GM18508 (cell line): Measurements from ENCODE around the gene EGFL7.

Source experiments
- ATAC-seq: cut with Tn5 transposase; IDR thresholded peaks from one replicate; pipeline ENCODE4 v1.9.1; 2021; ENCODE audit warnings: moderate number of reproducible peaks; ENCODE audit not compliant: insufficient read depth, unreplicated experiment

The EGFL7 gene

DNA sequence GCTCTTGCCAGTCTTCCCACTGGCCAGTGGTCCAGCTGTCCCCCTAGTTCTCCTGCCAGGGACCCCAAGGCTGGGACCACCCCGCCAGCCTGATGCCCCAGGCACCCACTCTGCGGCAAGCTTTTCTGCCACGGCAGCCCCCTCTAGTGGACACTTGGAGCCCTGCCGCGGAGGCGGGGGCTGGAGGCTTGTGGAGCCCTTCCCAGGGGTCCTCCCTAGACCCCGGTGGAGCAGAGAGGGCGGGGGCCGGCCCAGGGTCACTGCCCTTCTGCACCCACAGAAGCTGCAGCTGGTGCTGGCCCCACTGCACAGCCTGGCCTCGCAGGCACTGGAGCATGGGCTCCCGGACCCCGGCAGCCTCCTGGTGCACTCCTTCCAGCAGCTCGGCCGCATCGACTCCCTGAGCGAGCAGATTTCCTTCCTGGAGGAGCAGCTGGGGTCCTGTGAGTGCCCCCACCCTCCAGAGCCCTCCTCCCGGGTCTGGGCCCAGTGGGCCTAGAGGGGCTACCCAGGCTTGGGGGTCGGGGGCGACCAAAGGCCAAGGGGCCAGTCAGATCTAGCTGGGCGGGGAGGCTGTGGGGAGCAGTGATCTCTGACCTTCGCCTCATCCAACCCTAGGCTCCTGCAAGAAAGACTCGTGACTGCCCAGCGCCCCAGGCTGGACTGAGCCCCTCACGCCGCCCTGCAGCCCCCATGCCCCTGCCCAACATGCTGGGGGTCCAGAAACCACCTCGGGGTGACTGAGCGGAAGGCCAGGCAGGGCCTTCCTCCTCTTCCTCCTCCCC, 9.1 kb downstream of the EGFL7 start:
- ATAC-seq, result no peak

DNA sequence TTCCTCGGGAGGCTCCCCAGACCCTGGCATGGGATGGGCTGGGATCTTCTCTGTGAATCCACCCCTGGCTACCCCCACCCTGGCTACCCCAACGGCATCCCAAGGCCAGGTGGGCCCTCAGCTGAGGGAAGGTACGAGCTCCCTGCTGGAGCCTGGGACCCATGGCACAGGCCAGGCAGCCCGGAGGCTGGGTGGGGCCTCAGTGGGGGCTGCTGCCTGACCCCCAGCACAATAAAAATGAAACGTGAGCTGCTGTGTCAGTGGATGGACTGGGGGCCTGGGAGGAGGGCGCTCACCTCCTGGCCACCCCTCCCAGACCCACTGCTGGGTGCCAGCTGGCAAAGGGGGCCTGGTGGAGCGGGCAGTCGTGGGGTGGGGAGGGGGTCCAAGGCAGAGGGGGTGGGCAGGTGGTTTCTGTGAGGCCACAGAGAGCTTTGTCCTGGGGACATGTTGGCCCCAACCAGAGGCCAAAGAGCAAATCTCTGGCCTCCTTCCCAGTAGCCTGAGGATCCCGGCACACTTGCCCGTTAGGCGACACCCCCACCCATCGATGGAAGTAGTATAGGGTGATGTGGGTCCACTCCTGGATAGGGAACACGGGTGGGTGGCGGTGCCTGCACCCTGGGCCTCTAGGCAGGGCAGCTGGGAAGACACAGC, 9.8 kb downstream of the EGFL7 start:
- ATAC-seq, result no peak

DNA sequence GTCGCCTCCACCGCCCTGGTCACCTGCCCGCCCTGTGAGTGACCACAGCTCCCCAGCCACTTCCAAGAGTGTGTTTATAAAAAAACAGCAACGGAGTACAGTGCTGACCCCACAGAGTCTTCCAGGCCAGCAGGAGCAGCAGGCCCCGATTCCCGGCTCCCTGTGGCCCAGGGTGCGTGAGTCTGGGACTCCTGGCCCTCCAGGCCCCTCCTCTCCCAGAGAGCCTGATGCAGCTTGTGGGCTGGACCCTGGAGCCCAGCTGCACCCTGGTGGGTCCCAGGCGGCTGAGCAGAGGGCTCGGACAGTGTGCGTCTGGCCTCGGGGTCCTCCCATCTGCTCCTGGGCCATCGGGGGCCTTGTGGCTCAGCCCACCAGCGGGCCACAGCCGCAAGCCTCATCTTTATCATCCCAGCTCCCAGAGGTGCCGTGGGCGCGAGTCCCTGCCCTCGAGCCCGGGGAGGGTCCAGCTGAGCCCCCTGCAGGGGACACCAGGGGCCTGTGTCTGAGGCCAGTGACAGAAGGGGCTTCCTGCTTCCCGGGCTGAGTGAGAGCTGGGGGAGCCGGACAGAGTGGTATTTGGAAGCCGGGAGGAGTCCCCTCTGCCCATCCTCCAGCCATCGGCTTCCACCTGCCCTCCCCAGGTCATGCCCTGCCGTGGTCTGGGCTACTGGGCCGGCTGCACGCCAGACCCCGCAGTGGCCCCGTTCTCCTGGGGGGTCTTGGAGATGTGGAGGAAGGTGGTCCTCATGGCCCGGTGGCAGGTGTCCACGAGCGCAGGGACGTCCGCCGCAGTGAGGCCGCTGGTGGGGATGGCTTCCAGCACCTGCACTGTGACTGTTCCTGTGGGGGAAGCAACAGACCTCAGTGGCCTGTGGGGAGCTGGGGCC, 10.6 kb downstream of the EGFL7 start:
- no peak for ATAC-seq

DNA sequence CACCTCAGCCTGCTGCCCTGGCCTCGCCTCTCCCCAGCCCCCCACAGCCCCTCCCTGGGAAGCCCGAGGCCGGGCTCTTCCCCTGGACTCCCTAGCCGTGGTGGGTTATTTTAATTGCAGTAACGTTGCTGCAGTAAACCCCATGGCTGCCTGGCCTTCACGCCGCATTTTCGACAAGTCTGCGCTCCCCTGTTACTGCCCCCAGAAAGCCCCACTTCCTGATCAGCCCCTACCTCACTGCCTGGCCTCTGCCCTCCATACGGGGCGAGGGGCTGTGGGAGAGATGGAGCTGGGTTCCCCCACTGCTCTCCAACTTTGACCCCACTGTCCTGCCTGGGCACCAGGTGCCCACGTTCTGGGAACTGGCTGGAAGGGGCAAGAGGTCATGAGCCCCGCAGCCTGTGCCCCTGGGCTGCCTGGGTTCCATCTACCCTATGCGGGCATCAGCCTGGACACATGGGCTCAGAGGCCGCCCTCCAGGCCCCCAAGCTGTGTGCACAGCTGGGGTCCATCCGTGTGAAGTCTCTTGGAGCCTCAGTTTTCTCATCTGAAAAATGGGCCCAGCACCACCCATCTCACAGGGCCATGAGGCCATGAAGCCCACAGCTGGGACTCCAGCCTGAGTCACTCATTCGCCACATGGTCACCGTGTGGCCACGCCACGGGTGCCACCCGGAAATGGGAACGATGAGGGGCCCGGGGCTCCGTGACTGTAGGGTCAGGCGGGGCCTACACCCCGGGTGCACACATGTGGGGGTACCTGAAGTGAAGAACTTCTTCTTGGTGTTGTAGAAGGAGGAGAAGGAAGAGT, 11.5 kb downstream of the EGFL7 start:
- ATAC-seq, result no peak

DNA sequence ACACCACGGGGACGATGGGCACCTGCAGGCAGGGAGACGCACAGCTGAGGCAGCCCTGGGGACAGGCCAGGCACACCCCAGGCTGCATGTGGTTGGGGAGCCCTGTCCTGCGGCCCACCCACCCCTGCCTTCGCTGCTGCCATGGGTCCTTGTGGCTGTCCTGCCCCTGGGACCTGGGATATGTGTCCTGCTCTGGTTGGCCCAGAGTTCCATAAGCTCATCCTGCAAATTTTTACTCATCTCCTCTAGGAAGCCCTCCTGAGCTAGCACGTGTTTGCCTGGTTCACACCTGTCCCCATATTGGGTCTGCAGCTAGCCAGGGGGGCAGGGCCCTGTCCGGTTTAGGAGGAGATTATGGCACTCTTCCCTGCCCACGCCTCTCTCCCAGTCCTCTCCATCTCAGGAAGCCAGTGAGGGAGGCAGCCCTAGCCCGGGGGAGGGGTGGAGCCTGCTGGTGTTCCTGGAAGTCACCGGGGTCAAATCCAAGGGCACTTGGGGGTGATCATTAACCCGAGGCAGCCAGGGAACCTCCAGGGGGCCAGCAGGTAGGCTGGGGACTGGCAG, 12.2 kb downstream of the EGFL7 start:
- ATAC-seq, result no peak

DNA sequence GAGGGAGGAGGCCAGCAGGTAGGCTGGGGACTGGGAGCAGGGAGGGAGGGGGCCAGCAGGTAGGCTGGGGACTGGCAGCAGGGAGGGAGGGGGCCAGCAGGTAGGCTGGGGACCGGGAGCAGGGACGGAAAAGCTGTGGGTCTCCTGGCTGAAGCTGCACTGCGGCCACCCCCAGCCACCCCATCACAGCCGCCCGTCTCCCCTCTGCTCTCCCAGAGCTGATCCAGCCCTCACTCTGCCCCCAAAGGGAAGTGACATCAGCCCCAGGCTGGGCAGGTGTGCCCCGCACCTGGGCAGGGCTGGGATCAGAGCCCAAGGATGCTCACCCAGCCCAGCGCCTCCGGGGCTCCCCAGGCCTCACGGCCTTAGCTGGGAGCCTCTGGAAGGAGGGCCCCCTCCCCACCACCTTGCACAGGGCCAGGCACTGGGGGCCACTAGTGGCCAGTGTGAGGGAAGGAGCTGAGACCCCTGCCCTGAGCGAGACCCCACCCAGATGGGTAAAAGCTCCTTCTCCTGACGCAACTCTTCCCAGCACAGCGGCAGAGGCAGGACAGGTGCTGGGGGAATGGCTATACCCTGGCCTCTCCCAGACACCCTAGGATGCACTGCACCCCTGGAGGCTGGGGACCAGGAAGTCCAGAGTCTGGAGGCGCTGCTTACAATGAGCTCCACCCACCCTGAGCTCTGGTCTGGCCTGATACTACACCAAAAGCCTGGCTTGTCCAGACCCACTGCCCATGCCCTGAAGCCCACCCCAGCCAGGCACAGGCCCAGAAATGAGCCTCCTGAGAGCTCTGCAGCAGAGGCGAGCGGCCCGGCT, 13.0 kb downstream of the EGFL7 start:
- no peak for ATAC-seq

DNA sequence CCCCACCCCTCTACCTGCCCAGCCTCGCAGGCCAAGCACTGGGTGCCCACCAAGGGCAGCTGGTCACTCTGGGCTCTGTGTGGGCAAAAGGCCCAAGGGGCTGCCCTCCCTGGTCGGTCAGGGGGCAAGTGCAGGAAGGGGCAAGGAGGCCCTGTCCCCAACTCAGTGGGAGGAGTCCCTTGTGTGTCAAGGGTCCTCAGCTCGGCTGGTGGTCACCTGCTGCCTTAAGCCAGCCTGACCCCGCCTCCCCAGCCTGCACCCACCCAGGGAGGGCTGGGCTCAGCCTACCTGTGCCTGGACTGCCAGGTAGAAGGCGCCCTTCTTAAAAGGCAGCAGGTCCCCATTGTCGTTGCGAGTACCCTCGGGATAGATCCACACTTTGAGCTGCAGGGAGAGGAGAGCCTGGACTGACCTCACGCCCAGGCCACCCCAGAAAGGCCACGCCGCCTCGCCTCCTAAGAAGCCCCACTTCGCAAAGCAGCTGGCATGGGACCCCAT, 13.6 kb downstream of the EGFL7 start:
- ATAC-seq, result no peak

DNA sequence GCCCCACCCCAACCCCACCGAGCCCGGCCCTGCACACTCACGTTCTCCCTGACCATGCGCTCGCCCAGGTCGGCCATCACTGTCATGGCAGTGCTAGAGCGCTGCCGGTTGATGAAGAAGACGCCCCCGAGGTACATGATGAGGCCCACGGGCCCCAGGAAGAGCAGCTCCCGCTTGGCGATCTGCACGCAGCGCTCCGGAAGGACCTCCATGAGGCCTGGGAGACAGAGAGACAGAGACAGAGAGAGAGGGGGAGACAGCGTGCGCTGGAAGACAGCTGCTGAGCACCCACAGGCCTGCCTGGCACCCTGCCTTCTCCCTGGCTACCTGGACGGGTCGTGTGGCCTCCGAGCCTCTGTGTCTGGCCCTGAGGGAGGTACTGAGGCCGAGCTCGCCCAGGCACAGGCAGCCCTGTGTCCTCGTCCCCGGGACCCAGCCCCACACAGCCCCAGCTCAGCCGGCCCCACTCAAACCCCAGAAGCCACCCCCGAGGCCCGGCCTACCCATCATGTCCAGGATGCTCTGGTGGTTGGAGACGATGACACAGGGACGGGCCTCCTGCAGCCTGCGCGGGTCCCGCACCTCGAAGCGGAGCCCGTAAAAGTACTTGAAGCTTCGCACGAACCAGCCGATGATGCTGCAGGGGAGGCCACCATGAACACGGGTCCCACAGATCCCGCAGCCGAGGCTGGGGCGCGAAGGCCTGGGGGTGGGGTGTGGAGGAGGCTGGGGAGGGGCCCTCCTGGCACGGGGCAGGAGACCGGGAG, 14.4 kb downstream of the EGFL7 start:
- no peak for ATAC-seq

DNA sequence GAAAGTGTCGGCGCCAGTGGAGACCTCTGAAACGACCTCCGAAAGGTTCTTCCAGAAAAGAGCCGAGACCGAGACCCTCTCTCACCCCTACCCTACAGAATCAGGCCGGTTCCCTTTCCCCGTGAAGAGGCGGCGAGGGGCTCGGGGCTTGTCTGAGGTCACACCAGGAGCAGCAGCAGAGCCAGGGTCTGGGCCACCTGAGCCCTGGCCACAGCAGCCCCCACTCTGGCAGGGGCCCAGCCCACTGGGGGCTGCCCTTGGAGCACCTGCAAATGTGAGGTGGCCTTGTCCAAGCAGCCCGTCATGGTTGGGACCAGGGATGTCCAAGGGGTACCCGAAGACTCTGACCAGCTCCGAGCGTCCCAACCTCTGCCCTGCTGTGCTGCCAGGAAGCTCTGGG, 15.3 kb downstream of the EGFL7 start:
- ATAC-seq, result no peak

DNA sequence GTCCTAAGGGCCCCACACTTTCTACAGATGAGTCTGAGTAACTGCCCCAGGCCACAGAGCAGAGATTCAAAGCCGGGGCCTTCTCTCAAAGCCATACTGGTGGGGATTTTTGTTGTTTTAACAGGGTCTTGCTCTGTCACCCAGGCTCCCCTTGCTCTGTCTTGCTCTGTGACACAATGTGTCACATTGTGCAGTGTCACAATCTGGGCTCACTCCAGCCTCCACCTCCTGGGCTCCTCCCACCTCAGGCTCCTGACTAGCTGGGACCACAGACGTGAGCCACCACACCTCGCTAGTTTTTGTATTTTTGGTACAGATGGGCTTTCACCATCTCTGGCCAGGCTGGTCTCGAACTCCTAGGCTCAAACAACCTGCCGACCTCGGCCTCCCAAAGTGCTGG, 15.9 kb downstream of the EGFL7 start:
- ATAC-seq, result no peak

DNA sequence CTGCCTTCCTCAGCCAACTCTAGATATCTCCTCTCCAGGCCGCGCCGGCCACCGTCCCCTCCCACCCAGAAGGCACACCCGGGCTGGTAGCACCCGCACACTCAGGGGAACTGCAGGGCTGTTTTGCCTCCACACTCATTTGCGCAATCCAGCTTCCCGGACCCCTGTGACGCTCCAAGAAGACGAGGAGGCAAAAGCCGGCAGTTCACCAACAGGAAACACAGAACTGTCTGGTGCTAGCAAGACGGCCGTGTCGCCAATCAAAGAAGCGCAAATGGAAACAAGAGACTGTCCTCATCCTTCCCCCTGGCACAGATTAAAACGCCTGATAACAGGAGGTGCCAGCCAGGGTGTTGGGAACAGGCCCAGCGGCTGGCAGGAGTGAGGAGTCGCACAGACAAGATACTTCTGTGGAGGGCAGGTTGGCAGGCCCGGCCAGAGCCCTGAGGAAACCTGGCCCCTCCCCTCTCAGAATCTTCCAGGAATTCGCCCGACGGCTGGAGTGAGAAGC, 16.8 kb downstream of the EGFL7 start:
- ATAC-seq, result no peak

DNA sequence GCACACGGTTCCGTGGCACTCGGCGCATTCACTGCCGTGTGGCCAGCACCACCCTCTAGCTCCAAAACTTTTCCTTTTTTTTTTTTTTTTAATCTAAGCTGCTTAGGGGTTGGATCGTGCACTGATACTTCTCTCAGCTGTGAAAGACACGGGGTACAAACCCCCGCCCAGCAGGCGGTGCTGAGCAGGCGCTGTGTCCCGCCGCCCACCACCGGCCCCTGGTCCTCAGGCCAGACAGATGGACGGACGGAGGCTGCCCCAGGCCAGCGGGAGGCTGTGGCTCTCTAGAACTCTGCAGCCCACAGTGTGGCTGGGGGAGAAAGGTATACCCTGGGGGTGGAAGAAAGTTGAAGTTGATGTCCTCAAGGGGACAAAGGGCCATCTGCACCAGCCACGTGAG, 18.3 kb downstream of the EGFL7 start:
- no peak for ATAC-seq

DNA sequence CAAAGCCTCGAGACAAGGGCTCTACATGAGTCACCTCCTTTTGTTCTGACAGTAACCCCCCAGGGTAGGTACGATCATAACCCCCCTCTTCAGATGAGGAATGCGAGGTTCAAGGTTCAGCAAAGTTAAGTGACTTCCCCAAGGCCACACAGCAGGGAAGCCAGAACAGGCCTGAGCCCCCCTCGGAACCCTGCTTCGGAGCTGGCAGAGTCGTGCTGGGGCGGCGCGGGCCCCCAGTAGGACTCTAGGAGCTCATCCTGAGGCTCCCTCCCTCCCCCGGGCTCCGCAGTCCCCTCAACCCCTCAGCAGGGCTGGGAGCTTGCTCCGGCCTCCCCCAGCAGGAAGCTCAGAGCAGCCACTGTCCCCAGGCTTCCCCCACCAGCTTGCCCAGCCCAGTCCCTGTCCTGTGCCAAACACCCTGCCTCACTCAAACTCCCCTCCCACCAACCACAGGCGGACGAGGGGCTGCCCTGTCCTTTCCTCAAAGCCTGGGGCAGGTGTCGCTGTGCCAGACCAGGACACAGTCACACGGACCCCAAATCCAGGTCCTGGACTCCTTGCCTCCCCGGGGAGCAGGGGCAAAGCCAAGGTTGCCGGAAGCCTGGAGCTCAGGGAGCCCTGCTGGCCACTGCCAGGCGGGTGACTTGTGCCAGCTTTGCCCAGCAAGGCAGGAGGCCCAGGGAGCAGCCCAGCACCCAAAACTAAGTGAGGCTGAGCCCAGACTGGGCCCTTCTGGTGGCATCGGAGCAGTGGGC, 19.4 kb downstream of the EGFL7 start:
- no peak for ATAC-seq

DNA sequence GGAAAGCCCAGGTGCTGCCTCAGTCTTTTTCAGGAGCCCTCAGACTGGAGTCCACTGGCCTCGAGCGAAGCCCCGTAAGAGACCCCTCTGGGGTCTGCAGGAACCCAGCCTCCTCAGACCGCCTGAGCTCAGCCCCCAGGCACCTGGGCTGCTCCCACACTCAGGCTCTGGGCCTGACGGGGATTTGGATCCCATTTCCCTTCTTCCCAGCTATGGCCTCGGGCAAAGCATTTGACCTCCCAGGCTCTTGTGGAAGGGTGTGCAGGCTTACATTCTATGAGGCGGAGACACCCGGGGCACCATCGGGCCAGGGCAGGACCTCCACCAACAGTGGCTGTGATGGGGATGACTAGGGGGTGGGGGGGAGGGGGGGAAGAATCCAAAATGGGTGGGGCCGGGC, 20.0 kb downstream of the EGFL7 start:
- ATAC-seq, result no peak

DNA sequence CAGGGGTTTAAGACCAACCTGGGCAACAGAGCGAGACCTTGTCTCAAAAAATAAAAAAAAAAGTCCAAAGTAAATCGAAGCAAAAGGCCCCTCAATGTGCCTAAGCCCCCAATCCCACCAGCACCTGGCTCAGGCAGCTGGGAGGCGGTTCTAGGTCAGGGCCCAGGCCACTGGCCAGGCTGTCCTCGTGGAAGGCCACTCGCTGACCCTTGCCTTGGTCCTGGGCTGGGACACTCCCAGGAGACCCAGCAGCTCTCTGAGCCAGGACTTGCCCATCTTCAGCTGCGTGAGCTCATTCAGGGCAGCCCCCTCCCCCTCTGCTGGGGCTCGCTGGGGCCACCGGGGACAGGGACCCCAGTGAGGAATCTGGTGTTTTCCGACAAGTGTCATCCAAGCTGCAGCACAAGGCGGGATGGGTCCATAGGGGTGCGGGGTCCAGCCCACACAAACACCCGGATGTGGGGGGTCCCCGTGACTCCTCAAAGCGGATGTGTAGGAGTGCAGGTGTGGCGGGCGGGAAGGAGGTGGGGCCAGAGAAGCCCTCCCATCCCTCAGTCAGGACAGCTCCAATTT, 20.5 kb downstream of the EGFL7 start:
- ATAC-seq, result no peak

DNA sequence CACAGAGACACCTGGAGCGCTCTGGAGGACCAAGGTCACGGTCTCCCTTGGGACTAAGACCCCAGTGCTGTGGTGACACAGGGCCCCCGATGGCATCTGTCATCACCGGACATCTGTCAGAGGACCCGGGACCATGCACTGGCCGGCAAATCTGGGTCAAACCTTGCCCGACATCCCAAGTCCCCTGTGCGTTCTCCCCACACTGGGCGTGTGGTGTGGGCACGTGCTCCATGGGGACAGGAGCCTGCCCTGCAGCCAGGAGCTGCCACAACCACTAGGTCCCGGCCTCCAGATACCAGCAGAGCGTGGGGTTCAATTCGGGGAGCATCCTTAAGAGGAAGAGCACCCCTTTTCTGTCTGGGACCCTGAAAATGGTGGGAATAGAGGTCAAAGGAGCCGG, 21.0 kb downstream of the EGFL7 start:
- ATAC-seq, result no peak

DNA sequence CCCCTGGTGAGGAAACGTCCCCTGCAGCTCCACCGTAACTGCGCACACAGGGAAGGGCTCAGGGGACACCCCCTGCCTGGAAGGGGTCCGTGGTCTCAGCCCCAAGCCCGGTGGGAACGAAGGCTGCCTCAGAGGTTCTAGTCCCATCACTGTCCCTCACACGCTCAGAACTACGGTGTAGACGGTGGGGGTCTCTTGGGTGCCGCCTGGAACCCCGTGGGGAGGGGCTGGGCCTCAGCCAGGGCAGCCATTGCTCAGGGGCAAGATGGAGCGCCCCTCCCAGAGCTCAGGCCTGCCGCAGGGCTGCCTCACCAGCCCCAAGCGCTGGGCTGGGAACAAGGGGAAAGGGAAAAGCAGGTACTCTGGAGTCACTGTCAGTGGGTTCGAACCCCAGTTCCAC, 21.6 kb downstream of the EGFL7 start:
- no peak for ATAC-seq
